NCI-H2227 (cell line): ENCODE results near the gene FTCD.
A peak's percentile ranks its signal among the peaks of the same experiment; 100 is the strongest.
"Not testable (repeated sequence)": the region's sequence is repeated elsewhere in the genome, so short reads cannot be mapped to it uniquely, and the experiment has no call there.

Experiments used
- DNase-seq: peaks from one replicate; lab custom pipeline; 2025; ENCODE audit not compliant: unreplicated experiment; lab: John Stamatoyannopoulos, UW

Gene FTCD

GRCh38 chr21:46171996-46172862, 16.9 kb upstream of the FTCD start:
- no peak for DNase-seq

DNA sequence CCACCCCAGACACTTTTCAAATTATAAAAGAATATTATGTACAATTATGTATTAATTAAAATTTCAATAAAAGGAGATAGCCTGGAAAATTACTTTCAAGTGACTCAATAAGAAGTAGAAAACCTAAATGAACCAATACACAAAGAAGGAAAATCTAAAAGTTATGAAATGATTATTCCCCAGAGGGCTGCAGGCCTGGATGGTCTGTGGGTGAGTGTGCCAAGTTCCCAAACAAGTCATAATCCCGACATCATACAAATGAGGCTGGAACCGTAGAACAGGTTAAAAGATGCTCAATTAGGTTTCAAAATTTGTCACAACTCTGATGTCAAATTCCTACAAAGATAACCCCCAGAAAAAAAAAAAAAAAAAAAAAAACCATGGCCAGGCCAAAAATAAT, 16.2 kb upstream of the FTCD start:
- DNase-seq: no peak

- not testable (repeated sequence) for DNase-seq
Measured at GRCh38 chr21:46170436-46171193, 15.2 kb upstream of the FTCD start.

GRCh38 chr21:46168659-46169386, 13.4 kb upstream of the FTCD start:
- DNase-seq: peak; percentile 29

GRCh38 chr21:46168238-46168637, 12.9 kb upstream of the FTCD start:
- no peak for DNase-seq

- no peak for DNase-seq
Measured at GRCh38 chr21:46165098-46165497, 9.7 kb upstream of the FTCD start.

DNA sequence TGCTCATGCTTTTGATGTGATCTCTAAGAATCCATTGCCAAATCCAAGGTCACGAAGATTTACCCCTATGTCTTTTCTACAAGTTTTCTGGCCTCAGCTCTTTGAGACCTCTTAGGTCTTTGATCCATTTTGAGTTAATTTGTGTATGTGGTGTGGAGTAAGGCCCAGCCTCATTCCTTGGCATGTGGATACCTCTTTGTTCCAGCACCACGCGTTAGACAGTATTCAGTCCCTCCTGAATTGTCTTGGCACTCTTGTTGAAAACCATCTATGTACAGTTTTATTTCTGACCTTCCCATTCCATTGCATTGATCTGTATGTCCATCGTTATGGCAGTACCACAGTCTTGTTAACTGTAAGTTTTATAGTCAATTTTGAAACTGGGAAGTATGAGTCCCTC, 8.0 kb upstream of the FTCD start:
- DNase-seq: no peak

- no peak for DNase-seq
Measured at GRCh38 chr21:46161633-46162592, 6.5 kb upstream of the FTCD start.

GRCh38 chr21:46160907-46161632, 5.7 kb upstream of the FTCD start:
- DNase-seq: no peak

DNA sequence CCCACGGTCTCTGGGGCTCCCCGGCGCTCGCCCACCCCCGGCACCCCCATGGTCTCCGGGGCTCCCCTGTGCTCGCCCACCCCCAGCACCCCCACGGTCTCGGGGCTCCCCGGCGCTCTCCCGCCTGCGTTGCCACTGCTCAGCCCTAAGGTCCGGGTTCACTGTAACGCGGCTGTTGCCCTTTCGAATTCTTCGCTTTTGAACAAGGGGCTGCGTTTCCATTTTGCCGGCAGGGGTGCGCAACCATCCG, 5.2 kb upstream of the FTCD start:
- DNase-seq: no peak

- DNase-seq: no peak
Measured at GRCh38 chr21:46159841-46160656, 4.7 kb upstream of the FTCD start.

- DNase-seq: no peak
Measured at GRCh38 chr21:46159390-46159789, 4.0 kb upstream of the FTCD start.

GRCh38 chr21:46158666-46159300, 3.4 kb upstream of the FTCD start:
- no peak for DNase-seq

GRCh38 chr21:46157987-46158451, 2.6 kb upstream of the FTCD start:
- no peak for DNase-seq

DNA sequence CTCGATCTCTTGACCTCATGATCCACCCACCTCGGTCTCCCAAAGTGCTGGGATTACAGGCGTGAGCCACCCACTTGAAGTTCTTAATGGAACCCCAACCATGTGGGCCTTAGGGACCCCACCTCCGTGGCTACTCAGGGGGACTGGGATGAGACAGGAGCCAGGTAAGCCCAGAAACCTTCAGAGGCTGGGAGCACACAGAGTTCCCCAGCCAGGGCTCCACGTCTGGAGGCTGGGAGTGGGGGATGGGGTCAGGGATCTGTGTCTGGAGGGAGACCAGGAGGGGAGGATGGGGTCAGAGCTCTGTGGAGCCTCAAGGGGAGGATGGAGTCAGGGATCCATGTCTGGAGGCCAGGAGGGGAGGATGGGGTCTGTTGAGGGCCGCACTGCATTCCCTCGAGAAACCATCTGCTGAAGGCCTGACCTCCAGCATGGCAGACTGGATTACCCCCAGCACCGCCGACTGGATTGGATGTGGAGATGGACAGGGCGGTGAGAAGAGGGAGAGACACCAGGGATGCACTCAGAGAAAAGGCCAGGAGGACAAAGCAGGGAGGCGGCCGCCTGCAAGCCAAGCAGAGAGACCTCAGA, 2.1 kb upstream of the FTCD start:
- no peak for DNase-seq

DNA sequence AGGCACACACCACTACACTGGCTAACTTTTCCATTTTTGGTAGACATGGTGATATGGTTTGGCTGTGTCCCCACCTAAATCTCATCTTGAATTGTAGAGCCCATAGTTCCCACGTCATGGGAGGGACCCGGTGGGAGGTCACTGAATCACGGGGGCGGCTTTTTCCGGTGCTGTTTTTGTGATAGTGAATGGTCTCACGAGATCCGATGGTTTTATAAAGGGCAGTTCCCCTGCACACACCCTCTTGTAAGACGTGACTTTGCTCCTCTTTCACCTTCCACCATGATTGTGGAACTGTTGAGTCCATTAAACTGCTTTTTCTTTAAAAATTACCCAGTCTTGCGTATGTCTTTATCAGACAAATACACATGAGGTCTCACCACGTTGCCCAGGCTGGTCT, 1.3 kb upstream of the FTCD start:
- no peak for DNase-seq

DNA sequence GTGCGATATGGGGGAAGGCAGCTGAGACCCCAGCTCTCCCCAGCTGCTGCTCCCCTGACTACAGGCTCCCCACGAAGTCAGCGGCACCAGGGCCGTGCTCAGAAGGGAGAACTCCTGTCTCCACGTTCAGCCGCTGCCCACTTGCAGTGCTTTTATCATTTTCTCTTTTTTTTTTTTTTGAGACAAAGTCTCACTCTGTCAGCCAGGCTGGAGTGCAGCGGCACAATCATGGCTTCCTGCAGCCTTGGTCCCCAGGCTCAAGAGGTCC, 933 bp upstream of the FTCD start:
- DNase-seq: no peak

- no peak for DNase-seq
Measured at GRCh38 chr21:46154955-46155513, 345 bp downstream of the FTCD start.
